Right ventricle myocardium inferior (tissue), 1 donor: ENCODE measurements around the gene TNFRSF21. TPM values are rescaled to one million over a fixed set of nuclear protein-coding genes. Genes with fewer than 3 reads are reported as not detected.
"Not testable (repeated sequence)": the region's sequence is repeated elsewhere in the genome, so short reads cannot be mapped to it uniquely, and the experiment has no call there.

Source experiments
- ATAC-seq: fragments of 200-7000 bp; cut with Tn5 transposase; one replicate; pipeline ENCODE4 v1.9.1; 2020; ENCODE audit warnings: mild to moderate bottlenecking, moderate library complexity
- DNase-seq: peaks from one replicate; pipeline ENCODE4 v3.0.0; 2021; ENCODE audit errors: missing footprints
- intact Hi-C: fragments of 100-400 bp; cut with DNase I; formaldehyde crosslinking; loops from one replicate; pipeline ENCODE4 v1.11.0; 2022
- total RNA-seq: library from RNA; stranded (reverse); fragmentation: NEBNext Ultra II Directional; extraction: Animal tissue kit (Norgen Biotek cat#: 25700); gene quantifications from one replicate; pipeline ENCODE4 v1.2.1, GENCODE V29; 2021
- donor health status: DM: no; HTN: yes; CAD: no; lungs with severe emphysema.

TNFRSF21 gene
- total RNA-seq, 1 donor from 2014 or later, result 15.3 TPM

DNA sequence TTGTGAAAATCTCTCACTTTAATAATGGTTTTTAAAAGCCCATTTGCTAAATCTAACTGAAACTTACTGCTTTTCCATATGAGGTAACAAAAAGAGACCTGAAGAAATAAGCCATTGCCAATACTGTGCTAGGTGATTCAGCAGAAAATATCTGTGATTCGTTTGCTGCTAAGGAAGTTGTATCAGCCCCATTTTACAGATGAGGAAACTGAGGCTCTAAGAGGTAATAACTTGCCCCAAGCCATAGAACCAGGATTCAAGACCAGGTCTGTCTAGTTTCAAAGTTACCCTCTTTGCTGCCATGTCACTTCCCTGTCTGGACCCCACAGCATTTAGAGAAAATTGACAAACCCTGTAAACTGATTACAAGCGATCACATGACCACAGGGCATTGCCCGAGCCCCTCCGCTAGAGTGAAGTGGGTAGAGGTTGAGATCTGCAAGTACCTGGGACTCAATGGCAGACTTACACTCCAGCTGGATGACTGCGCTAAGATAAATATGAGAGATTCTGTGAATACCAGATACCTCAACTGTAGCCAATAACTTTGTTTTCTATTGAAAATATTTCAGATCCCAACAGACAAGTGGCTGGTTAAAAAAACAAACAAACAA lies 69.3 kb downstream of the TNFRSF21 start:
- ATAC-seq (no peak), DNase-seq (no peak)
- intact Hi-C loops, result loop anchor here (5.0 kb wide), 1 partner anchor 143 kb away; no protein-coding TSS in a partner anchor

GRCh38 chr6:47239546-47239945 lies 70.2 kb downstream of the TNFRSF21 start:
- ATAC-seq, result no peak
- no peak for DNase-seq
- intact Hi-C loops, result no loop called here

GRCh38 chr6:47238456-47238995 lies 71.2 kb downstream of the TNFRSF21 start:
- DNase-seq (no peak), ATAC-seq (no peak)
- intact Hi-C loops, result no loop called here

DNA sequence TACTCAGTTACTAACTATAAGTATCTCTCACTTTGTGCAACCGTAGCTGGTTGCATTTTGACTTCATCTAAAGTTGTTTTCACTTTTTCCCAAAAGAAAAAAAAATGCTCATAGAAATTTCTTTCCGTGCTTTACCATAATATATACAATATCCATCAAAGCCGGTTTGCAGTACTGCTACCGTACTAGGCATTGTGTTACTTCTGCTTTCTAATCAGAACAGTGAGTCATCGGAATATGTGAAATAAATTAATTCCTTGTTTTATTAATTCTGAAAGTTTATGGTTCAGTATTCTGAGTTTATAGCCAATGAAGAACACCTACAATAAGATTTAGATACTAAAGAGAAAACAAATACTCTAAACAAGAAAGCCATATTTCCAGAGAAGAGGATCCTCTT lies 72.5 kb downstream of the TNFRSF21 start:
- DNase-seq (no peak), ATAC-seq (no peak)
- intact Hi-C loops, result no loop called here

DNA sequence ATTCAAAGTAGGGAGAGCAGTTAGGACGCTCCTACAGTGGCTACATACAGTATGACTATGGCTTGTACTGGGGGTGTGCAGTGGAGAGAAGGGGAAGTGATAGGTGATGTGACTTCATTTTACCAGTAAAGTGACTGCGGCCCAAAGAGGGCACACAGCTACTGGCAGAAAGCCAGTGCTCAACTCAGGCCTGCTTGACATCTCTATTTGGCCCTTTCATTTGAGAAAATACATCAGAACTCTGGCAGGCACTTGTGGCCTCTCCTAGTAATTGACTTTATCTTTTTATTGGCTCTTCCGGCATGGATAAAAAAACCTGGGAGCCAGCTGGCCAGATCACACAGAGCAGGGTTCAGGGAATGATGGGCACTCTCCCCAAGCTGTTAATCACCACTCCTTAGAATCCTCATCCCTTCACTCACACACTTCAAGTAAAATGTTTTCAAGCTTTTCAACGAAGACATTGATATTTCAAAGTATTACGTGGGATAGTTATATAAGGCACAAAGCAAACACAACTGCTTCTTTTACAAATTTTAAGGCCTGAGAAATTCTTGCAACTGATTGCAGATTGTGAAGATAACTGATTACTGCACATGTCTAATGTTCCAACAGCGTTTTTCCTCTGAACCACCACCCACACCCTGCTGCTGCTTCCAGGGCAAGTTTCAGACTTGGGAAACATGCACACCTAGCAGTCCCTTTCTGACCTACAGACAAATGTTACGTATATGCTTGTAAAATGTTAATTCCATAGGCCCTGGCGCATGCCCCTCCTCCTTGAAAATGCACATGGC lies 73.5 kb downstream of the TNFRSF21 start:
- intact Hi-C loops, result no loop called here
- ATAC-seq, result peak; percentile 72
- no peak for DNase-seq

DNA sequence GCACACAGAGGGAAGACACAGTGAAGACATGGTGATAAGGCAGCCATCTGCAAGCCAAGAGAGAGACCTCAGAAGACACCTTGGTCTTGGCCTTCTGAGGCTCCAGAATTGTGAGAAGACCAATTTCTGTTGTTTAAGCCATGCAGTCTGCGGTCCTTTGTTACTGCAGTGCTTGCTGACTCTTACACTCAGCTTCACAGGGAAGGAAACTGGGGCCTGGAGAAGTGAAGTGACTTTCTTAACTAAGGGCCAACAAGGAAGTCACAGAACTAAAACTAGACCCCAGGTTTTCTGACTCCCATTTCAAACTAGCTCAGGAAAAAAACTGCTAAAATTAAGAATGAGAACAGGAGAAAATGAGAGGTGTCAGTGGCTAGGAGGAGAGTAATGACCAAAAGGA lies 74.3 kb downstream of the TNFRSF21 start:
- no peak for ATAC-seq
- DNase-seq, result no peak
- intact Hi-C loops, result no loop called here

- no peak for ATAC-seq
- DNase-seq, result no peak
- intact Hi-C loops, result no loop called here
Measured at GRCh38 chr6:47234266-47234933, 75.3 kb downstream of the TNFRSF21 start.

DNA sequence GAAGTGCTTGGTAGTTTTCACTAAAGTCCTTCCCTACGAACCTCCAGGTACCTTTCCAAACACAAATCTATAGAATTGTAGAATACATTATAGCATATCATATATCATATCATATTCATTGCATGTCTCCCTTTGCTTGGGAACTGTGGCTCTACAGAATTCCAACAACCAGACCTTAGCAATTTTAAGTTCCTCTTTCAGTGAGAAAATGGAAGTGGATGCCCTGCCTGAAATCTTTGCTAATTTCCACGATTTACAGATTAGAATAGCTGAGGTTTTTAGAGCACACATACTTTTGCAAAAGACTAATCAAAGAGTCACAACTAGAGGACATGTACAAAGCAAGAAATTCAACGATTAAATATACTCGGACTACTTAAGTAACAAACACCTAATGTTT lies 78.6 kb downstream of the TNFRSF21 start:
- intact Hi-C loops, result no loop called here
- no peak for ATAC-seq
- no peak for DNase-seq

DNA sequence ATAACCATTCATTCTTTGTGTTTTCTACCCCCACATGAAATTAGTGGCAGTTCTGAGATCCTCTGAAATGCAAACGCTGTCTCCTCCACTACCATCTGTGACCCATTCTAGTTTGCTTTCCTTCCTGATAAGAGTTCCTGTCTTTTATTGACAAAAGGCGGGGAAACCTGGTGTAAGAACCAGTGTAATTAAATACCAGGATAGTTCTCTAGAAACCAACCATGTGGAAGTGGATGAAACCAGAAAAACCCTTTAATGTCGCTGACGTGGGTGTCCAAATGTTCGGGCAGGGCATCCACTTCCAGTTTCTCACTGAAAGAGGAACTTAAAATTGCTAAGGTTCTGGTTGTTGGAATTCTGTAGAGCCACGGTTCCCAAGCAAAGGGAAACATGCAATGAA lies 79.1 kb downstream of the TNFRSF21 start:
- DNase-seq, result no peak
- intact Hi-C loops, result no loop called here
- ATAC-seq, result no peak

GRCh38 chr6:47229255-47229654 lies 80.5 kb downstream of the TNFRSF21 start:
- ATAC-seq, result no peak
- no peak for DNase-seq
- intact Hi-C loops, result no loop called here

DNA sequence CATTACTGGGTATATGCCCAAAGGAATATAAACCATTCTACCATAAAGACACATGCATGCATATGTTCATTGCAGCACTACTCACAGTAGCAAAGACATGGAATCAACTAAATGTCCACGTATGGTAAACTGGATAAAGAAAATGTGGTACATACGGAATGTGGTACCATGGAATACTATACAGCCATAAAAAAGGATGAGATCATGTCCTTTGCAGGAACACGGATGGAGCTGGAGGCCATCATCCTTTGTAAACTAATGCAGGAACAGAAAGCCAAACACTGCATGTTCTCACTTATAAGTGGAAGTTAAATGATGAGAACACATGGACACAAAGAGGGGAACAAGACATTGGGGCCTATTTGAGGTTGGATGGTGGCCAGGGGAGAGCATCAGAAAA lies 81.6 kb downstream of the TNFRSF21 start:
- DNase-seq, intact Hi-C loops, ATAC-seq: not testable (repeated sequence)

DNA sequence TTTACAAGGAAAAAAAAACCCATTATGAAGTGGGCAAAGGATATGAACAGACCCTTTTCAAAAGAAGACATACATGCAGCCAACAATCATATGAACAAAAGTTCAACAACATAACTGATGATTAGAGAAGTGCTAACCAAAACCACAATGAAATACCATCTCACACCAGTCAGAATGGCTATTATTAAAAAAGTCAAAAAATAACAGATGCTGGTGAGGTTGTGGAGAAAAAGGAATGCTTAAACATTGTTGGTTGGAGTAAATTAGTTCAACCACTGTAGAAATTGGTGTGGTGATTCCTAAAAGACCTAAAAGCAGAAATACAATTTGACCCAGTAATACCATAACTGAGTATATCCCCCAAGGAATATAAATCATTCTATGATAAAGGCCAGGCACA lies 86.5 kb downstream of the TNFRSF21 start:
- DNase-seq, intact Hi-C loops, ATAC-seq: not testable (repeated sequence)

DNA sequence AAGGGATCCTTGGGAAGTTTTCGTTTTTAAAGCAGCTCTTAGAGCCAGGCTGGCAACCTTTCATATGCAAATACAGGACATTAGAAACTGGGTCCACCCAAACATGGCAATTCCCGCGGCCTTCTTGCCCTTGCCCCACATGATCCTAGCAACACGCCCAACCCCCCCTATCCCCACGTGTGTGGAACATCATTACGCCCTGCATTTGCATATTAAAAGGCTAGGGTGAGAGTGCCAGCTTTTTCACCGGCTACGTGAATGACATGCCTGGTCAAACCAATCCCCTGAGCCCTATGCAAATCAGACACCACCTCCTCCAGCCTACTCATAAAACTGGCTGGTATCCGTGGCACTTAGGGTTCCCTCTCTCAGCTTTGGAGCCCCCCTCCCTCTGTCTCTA lies 88.1 kb downstream of the TNFRSF21 start:
- ATAC-seq (no peak), DNase-seq (no peak)
- intact Hi-C loops, result no loop called here

DNA sequence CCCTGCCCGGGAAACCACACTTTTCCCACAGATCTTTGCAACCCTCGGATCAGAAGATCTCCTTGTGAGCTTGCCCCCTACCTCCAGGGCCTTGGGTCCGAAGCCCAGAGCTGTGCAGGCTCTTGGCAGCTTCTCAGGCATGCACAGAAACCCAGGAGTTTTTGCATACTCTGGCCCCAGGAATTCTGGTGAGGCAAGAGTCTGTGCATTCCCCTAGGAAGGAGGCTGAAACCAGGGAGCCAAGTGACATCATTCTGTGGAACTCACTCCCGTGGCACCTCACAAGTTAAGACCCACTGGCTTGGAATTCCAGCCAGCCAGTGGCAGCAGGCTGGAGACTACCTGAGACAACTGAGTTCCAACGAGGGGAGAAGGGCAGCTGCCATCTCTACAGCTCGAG lies 100.1 kb downstream of the TNFRSF21 start:
- intact Hi-C loops, result no loop called here
- ATAC-seq, result no peak
- DNase-seq, result no peak

DNA sequence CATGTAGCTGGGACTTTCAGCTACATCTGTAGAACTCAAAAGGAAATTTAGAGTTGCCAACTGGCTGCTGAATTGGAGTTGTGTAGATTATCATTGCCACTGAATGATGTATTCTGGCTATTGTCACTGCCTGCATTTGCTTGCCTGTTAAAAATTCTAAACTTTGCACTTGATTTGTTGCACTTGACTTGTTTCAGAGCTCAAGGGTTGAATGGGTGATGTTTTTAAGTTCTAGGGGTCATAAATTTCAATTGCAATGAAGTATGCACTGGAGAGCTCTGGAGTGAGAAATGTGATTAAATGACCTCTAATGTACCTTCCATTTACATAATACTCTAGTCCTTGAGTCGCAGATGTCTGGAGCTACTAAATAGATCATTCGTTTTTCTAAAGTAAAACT lies 102.4 kb downstream of the TNFRSF21 start:
- intact Hi-C loops, result no loop called here
- no peak for ATAC-seq
- DNase-seq, result no peak

DNA sequence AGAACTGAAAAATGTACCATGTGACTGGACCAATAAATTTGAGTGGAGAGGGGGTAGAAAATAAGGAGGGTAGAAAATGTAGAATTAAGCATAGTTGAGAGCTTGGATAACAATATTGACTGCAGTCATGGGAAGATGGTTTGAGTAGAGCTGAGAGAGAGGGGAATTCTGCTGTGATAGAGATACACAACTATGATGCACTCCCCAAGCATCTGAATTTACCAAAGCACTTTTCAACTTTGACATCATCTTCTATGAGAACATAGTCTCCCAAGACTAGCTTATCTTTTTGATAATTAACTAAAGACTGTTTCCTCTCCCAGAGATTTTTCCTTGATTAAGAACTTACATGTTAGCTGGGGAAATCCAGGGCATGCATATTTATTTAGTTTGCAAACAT lies 103.1 kb downstream of the TNFRSF21 start:
- intact Hi-C loops, result no loop called here
- DNase-seq (no peak), ATAC-seq (no peak)

DNA sequence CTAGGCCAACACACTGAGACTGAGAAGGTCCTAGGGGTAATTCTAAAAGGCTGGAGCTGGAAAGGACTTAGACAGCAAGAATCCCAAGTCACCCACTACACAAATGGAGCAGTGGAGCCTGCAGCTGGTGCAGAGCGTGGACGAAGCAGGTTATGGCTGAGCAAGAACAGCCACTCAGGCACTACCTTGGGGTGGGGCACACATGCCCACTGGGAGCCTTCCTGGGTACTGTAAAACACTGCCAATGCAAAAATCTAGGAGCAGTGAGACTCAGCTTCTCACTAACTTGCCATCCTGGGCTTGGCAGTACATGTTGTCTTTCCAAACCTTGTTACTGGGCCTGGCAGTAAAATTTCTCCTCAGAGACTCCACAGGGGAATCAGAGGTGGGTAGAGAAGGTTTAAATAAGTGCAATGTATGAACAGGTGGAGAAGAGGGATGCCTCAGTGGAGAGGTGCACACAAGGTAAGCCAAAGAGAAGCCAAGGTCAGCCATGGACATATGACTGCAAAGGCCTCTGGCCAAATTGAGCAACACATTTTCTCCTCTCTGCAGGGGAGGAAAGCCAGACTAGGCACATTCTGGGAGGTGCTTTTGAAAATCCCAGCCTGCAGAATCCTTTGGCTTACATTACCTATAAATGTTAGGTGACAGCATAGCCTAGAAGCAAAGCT lies 105.6 kb downstream of the TNFRSF21 start:
- DNase-seq, result no peak
- intact Hi-C loops, result no loop called here
- peak; percentile 39 for ATAC-seq

GRCh38 chr6:47203266-47203937 lies 106.3 kb downstream of the TNFRSF21 start:
- ATAC-seq (peak; percentile 23), DNase-seq (no peak)
- intact Hi-C loops, result no loop called here
